ENCODE data around the gene PTPMT1. TPM values are rescaled to one million over a fixed set of nuclear protein-coding genes. Genes with fewer than 3 reads are reported as not detected.

The PTPMT1 gene
- 34.9 TPM for total RNA-seq (ENCODE audit: unreplicated experiment)
- long read RNA-seq, transcript PTPMT1-202 (4 exons, 768 nt): major isoform, 12 of 19 reads
- long read RNA-seq, partial matches to known transcripts: 0 of 19 reads
- long read RNA-seq, other reads (novel, unspliced or antisense): 1 of 19 reads

GRCh38 chr11:47565340-47566148 is at the start of gene PTPMT1:
PTPMT1 (plus strand) TSS chr11:47565599; CDS start chr11:47565623, 24 bp downstream.
- no peak for TF ChIP-seq CTCF (IDR thresholded peaks at IDR 0.05; ENCODE audit: unreplicated experiment)
- peaks cover 9% of the 10 kb centered on the region for H3K4me1 Mint-ChIP-seq (ENCODE audit: unreplicated experiment)
- H3K27ac Mint-ChIP-seq (ENCODE audit: unreplicated experiment): no peak within 1 kb of the TSS

GRCh38 chr11:47516155-47516554 is 49.2 kb upstream of the PTPMT1 start:
- Mint-ChIP-seq H3K36me3 (ENCODE audit: low read depth, unreplicated experiment) (no peaks in the 10 kb centered on the region), H3K9me3 (ENCODE audit: unreplicated experiment) (no peaks in the 10 kb centered on the region), H3K4me1 (ENCODE audit: unreplicated experiment) (peaks cover 66% of the 10 kb centered on the region), H3K4me3 (ENCODE audit: unreplicated experiment) (no peak overlapping the region), H3K27me3 (ENCODE audit: unreplicated experiment) (peaks cover 1% of the 10 kb centered on the region), H3K27ac (ENCODE audit: unreplicated experiment) (peak overlapping the region; percentile 91)
- TF ChIP-seq CTCF (IDR thresholded peaks at IDR 0.05; ENCODE audit: unreplicated experiment): no peak
- DNase-seq (ENCODE audit: low spot score): no peak

More at GRCh38 chr11:47565340-47566148, at the start of gene PTPMT1:
- DNase-seq (ENCODE audit: low spot score): peak; percentile 69
- H3K36me3 Mint-ChIP-seq (ENCODE audit: low read depth, unreplicated experiment): peaks cover 5% of the 10 kb centered on the region
- peaks cover 3% of the 10 kb centered on the region for H3K27me3 Mint-ChIP-seq (ENCODE audit: unreplicated experiment)
- H3K4me3 Mint-ChIP-seq (ENCODE audit: unreplicated experiment): peak within 1 kb of the TSS; percentile 88
- no peaks in the 10 kb centered on the region for H3K9me3 Mint-ChIP-seq (ENCODE audit: unreplicated experiment)

GRCh38 chr11:47516984-47517853 is 48.2 kb upstream of the PTPMT1 start:
- TF ChIP-seq CTCF (IDR thresholded peaks at IDR 0.05; ENCODE audit: unreplicated experiment): no peak
- Mint-ChIP-seq H3K36me3 (ENCODE audit: low read depth, unreplicated experiment) (no peaks in the 10 kb centered on the region), H3K4me1 (ENCODE audit: unreplicated experiment) (peaks cover 59% of the 10 kb centered on the region), H3K27me3 (ENCODE audit: unreplicated experiment) (peaks cover 1% of the 10 kb centered on the region), H3K9me3 (ENCODE audit: unreplicated experiment) (no peaks in the 10 kb centered on the region), H3K4me3 (ENCODE audit: unreplicated experiment) (peak overlapping the region; percentile 42), H3K27ac (ENCODE audit: unreplicated experiment) (peak overlapping the region; percentile 78)
- no peak for DNase-seq (ENCODE audit: low spot score)

- H3K27me3 Mint-ChIP-seq (ENCODE audit: unreplicated experiment): peaks cover 1% of the 10 kb centered on the region
- DNase-seq (ENCODE audit: low spot score): no peak
- H3K36me3 Mint-ChIP-seq (ENCODE audit: low read depth, unreplicated experiment): no peaks in the 10 kb centered on the region
- peak overlapping the region; percentile 13 for H3K4me3 Mint-ChIP-seq (ENCODE audit: unreplicated experiment)
- TF ChIP-seq CTCF (IDR thresholded peaks at IDR 0.05; ENCODE audit: unreplicated experiment): no peak
- H3K4me1 Mint-ChIP-seq (ENCODE audit: unreplicated experiment): peaks cover 56% of the 10 kb centered on the region
- no peaks in the 10 kb centered on the region for H3K9me3 Mint-ChIP-seq (ENCODE audit: unreplicated experiment)
- peak overlapping the region; percentile 89 for H3K27ac Mint-ChIP-seq (ENCODE audit: unreplicated experiment)
Observed at GRCh38 chr11:47518212-47518964, 47.0 kb upstream of the PTPMT1 start.
